Measurements from ENCODE around the gene FAM53B. TPM values are rescaled to one million over a fixed set of nuclear protein-coding genes. Genes with fewer than 3 reads are reported as not detected.
A peak's percentile ranks its signal among the peaks of the same experiment; 100 is the strongest.

FAM53B gene
- total RNA-seq, 4 donors from 2014 or later: 63.5 to 75.5 (median 67.3) TPM

- H3K9me3 ChIP-seq: no peaks in the 10 kb centered on the region
- H3K36me3 ChIP-seq: peaks cover 27% of the 10 kb centered on the region
- no peaks in the 10 kb centered on the region for H3K27me3 ChIP-seq
- WGBS: 38% methylated on average over 6 of the region's 6 CpGs
- DNase-seq (ENCODE audit: low spot score in 2 of 2): no peak
- H3K27ac ChIP-seq: peak overlapping the region; percentile 76
- H3K4me3 ChIP-seq: no peak overlapping the region
- TF ChIP-seq POLR2AphosphoS5 (IDR thresholded peaks at IDR 0.05) (no peak), POLR2A (IDR thresholded peaks at IDR 0.05) (no peak), CTCF (IDR thresholded peaks at IDR 0.05) (no peak), EP300 (IDR thresholded peaks at IDR 0.05) (no peak)
- H3K4me1 ChIP-seq: peaks cover 97% of the 10 kb centered on the region
These were observed 42.7 kb downstream of the FAM53B start for GRCh38 chr10:124701435-124701834.

- Histone ChIP-seq H3K9me3 (no peaks in the 10 kb centered on the region), H3K4me1 (peaks cover 93% of the 10 kb centered on the region), H3K36me3 (peaks cover 24% of the 10 kb centered on the region), H3K27me3 (no peaks in the 10 kb centered on the region), H3K4me3 (no peak overlapping the region), H3K27ac (peak overlapping the region; percentile 76)
- no peak for DNase-seq (ENCODE audit: low spot score in 2 of 2)
- WGBS: 71% methylated on average over 1 of the region's 1 CpG
- TF ChIP-seq EP300 (IDR thresholded peaks at IDR 0.05): no peak
- no peak for TF ChIP-seq CTCF (IDR thresholded peaks at IDR 0.05)
- no peak for TF ChIP-seq POLR2AphosphoS5 (IDR thresholded peaks at IDR 0.05)
- no peak for TF ChIP-seq POLR2A (IDR thresholded peaks at IDR 0.05)
These were observed 43.2 kb downstream of the FAM53B start for GRCh38 chr10:124701038-124701365.

- peak overlapping the region; percentile 76 for H3K27ac ChIP-seq
- WGBS: 87% methylated on average over 26 of the region's 26 CpGs
- H3K4me1 ChIP-seq: peaks cover 88% of the 10 kb centered on the region
These were observed 43.7 kb downstream of the FAM53B start for GRCh38 chr10:124700293-124701037.

GRCh38 chr10:124699471-124700292, 44.5 kb downstream of the FAM53B start:
- Histone ChIP-seq H3K4me3 (no peak overlapping the region), H3K27ac (no peak overlapping the region), H3K36me3 (peaks cover 27% of the 10 kb centered on the region), H3K27me3 (no peaks in the 10 kb centered on the region), H3K9me3 (no peaks in the 10 kb centered on the region), H3K4me1 (peaks cover 80% of the 10 kb centered on the region)
- TF ChIP-seq CTCF (IDR thresholded peaks at IDR 0.05) (no peak), POLR2AphosphoS5 (IDR thresholded peaks at IDR 0.05) (no peak), EP300 (IDR thresholded peaks at IDR 0.05) (no peak), POLR2A (IDR thresholded peaks at IDR 0.05) (no peak)
- 85% methylated on average over 12 of the region's 18 CpGs for WGBS
- DNase-seq (ENCODE audit: low spot score in 2 of 2): no peak

More at GRCh38 chr10:124700293-124701037, 43.7 kb downstream of the FAM53B start:
- no peak for DNase-seq (ENCODE audit: low spot score in 2 of 2)
- TF ChIP-seq CTCF (IDR thresholded peaks at IDR 0.05): no peak
- no peak overlapping the region for H3K4me3 ChIP-seq
- H3K9me3 ChIP-seq: no peaks in the 10 kb centered on the region
- H3K36me3 ChIP-seq: peaks cover 24% of the 10 kb centered on the region
- no peaks in the 10 kb centered on the region for H3K27me3 ChIP-seq
